Measurements from ENCODE around the gene FLCN.

The FLCN gene

DNA sequence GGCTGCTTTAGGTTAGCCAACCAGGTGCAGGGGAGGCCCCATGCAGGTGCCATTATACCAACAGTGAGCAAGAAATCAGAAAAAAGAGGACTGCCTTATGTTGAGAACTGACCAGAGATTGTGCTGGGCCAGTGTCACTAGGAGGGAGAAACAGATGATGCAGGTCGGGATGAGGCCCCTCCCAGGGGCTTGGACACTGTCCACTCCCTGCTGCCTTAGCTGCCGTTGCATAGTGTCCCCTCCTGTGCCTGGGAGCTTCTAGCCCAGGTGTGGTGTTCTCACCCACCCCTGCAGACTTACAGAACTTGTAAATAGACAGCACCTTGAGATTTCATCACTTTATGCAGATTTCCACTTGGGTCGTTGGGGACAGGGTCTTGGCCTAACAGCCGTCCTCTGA, 67.6 kb downstream of the FLCN start:
- Histone ChIP-seq H3K27ac (ENCODE audit: low read depth, low read length) (no peak overlapping the region), H3F3A (ENCODE audit: insufficient read depth) (no peaks in the 10 kb centered on the region), H3K9me2 (replicated peaks; ENCODE audit: insufficient read depth, low read length) (no peaks in the 10 kb centered on the region), H3K79me2 (ENCODE audit: insufficient read depth, low read length) (no peaks in the 10 kb centered on the region), H4K20me1 (ENCODE audit: low read depth, low read length) (no peaks in the 10 kb centered on the region), H2AFZ (ENCODE audit: low read depth, low read length, severe bottlenecking) (no peak overlapping the region), H3K36me3 (ENCODE audit: low read length) (no peaks in the 10 kb centered on the region), H3K9me3 (ENCODE audit: insufficient read depth, low read length) (no peaks in the 10 kb centered on the region), H3K4me2 (ENCODE audit: low read depth, low read length, poor library complexity, severe bottlenecking) (no peak overlapping the region), H3K4me3 (ENCODE audit: insufficient read depth, low read length, poor library complexity, severe bottlenecking) (no peak overlapping the region), H3K9ac (ENCODE audit: low read length) (no peak overlapping the region), H3K27me3 (ENCODE audit: low read length) (no peaks in the 10 kb centered on the region)
- TF ChIP-seq EZH2phosphoT487 (conservative IDR thresholded peaks at IDR 0.05; ENCODE audit: low read length) (no peak), CTCF (IDR thresholded peaks at IDR 0.05; ENCODE audit: insufficient read depth, low read length, poor library complexity, severe bottlenecking) (no peak)

GRCh38 chr17:17168401-17168800, 68.6 kb downstream of the FLCN start:
- Histone ChIP-seq H2AFZ (ENCODE audit: low read depth, low read length, severe bottlenecking) (no peak overlapping the region), H3K4me3 (ENCODE audit: insufficient read depth, low read length, poor library complexity, severe bottlenecking) (no peak overlapping the region), H3K9me2 (replicated peaks; ENCODE audit: insufficient read depth, low read length) (no peaks in the 10 kb centered on the region), H3K4me2 (ENCODE audit: low read depth, low read length, poor library complexity, severe bottlenecking) (no peak overlapping the region), H3K36me3 (ENCODE audit: low read length) (no peaks in the 10 kb centered on the region), H3K9ac (ENCODE audit: low read length) (no peak overlapping the region), H3K79me2 (ENCODE audit: insufficient read depth, low read length) (no peaks in the 10 kb centered on the region), H4K20me1 (ENCODE audit: low read depth, low read length) (no peaks in the 10 kb centered on the region), H3K9me3 (ENCODE audit: insufficient read depth, low read length) (no peaks in the 10 kb centered on the region), H3K27me3 (ENCODE audit: low read length) (no peaks in the 10 kb centered on the region), H3F3A (ENCODE audit: insufficient read depth) (no peaks in the 10 kb centered on the region), H3K27ac (ENCODE audit: low read depth, low read length) (no peak overlapping the region)
- no peak for TF ChIP-seq CTCF (IDR thresholded peaks at IDR 0.05; ENCODE audit: insufficient read depth, low read length, poor library complexity, severe bottlenecking)

DNA sequence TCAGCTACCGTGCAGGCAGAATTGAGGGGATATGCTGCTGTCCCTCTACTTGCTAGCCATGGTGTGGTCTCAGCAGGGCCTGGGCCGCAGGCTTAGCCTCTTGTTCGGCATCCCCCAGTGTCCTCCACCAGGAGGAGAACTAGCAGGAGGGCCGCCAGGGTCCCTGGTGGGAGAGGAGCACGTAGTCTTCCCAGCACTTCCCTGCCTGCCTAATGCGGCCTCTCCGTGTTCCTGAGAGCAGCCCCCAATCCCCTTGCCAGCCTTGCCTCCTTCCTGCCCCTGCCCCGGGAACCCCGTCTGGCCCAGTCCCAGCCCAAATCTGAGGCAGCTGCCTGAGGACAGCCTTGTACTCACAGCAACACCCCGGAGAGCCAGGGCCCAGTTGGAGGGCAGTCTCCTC, 69.0 kb downstream of the FLCN start:
- no peak overlapping the region for H3K4me2 ChIP-seq (ENCODE audit: low read depth, low read length, poor library complexity, severe bottlenecking)
- H3K9me3 ChIP-seq (ENCODE audit: insufficient read depth, low read length): no peaks in the 10 kb centered on the region
- H3F3A ChIP-seq (ENCODE audit: insufficient read depth): no peaks in the 10 kb centered on the region
- no peak overlapping the region for H3K4me3 ChIP-seq (ENCODE audit: insufficient read depth, low read length, poor library complexity, severe bottlenecking)
- H3K36me3 ChIP-seq (ENCODE audit: low read length): no peaks in the 10 kb centered on the region
- no peaks in the 10 kb centered on the region for H4K20me1 ChIP-seq (ENCODE audit: low read depth, low read length)
- H3K27ac ChIP-seq (ENCODE audit: low read depth, low read length): no peak overlapping the region
- H3K79me2 ChIP-seq (ENCODE audit: insufficient read depth, low read length): no peaks in the 10 kb centered on the region
- H3K9me2 ChIP-seq (replicated peaks; ENCODE audit: insufficient read depth, low read length): no peaks in the 10 kb centered on the region
- H3K27me3 ChIP-seq (ENCODE audit: low read length): no peaks in the 10 kb centered on the region
- H3K9ac ChIP-seq (ENCODE audit: low read length): no peak overlapping the region
- TF ChIP-seq EZH2phosphoT487 (conservative IDR thresholded peaks at IDR 0.05; ENCODE audit: low read length): no peak
- no peak for TF ChIP-seq CTCF (IDR thresholded peaks at IDR 0.05; ENCODE audit: insufficient read depth, low read length, poor library complexity, severe bottlenecking)
- no peak overlapping the region for H2AFZ ChIP-seq (ENCODE audit: low read depth, low read length, severe bottlenecking)

DNA sequence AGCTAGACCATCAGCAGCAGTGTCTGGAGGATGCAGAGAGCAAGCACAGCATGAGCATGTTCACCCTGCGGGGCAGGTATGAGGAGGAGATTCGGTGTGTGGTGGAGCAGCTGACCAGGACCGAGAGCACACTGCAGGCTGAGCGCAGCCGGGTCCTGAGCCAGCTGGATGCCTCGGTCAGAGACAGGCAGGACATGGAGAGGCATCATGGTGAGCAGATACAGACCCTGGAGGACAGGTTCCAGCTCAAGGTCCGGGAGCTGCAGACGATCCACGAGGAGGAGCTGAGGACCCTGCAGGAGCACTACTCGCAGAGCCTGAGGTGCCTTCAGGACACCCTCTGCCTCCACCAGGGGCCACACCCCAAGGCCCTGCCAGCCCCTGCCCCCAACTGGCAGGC, 69.6 kb downstream of the FLCN start:
- no peaks in the 10 kb centered on the region for H3F3A ChIP-seq (ENCODE audit: insufficient read depth)
- H3K9me3 ChIP-seq (ENCODE audit: insufficient read depth, low read length): no peaks in the 10 kb centered on the region
- no peaks in the 10 kb centered on the region for H3K27me3 ChIP-seq (ENCODE audit: low read length)
- no peak overlapping the region for H2AFZ ChIP-seq (ENCODE audit: low read depth, low read length, severe bottlenecking)
- H4K20me1 ChIP-seq (ENCODE audit: low read depth, low read length): no peaks in the 10 kb centered on the region
- no peak overlapping the region for H3K9ac ChIP-seq (ENCODE audit: low read length)
- H3K4me3 ChIP-seq (ENCODE audit: insufficient read depth, low read length, poor library complexity, severe bottlenecking): no peak overlapping the region
- TF ChIP-seq EZH2phosphoT487 (conservative IDR thresholded peaks at IDR 0.05; ENCODE audit: low read length) (no peak), CTCF (IDR thresholded peaks at IDR 0.05; ENCODE audit: insufficient read depth, low read length, poor library complexity, severe bottlenecking) (no peak)
- no peaks in the 10 kb centered on the region for H3K79me2 ChIP-seq (ENCODE audit: insufficient read depth, low read length)
- H3K27ac ChIP-seq (ENCODE audit: low read depth, low read length): no peak overlapping the region
- no peaks in the 10 kb centered on the region for H3K36me3 ChIP-seq (ENCODE audit: low read length)
- H3K9me2 ChIP-seq (replicated peaks; ENCODE audit: insufficient read depth, low read length): no peaks in the 10 kb centered on the region
- H3K4me2 ChIP-seq (ENCODE audit: low read depth, low read length, poor library complexity, severe bottlenecking): no peak overlapping the region
